GM12892 (cell line): ENCODE measurements around the gene PTCHD1.

Experiments
- POLR2A ChIP-seq: IDR thresholded peaks from 2 replicates; pipeline ENCODE4 v1.6.1; 2011; ENCODE audit warnings: low read depth, low read length, control low read depth
- POLR2AphosphoS5 ChIP-seq: IDR thresholded peaks from 2 replicates; pipeline ENCODE4 v1.6.1; 2011; ENCODE audit warnings: low read depth, low read length, control low read depth
- TAF1 ChIP-seq: IDR thresholded peaks from 2 replicates; pipeline ENCODE4 v1.6.1; 2011; ENCODE audit warnings: low read depth, mild to moderate bottlenecking, control low read depth, low read length, borderline replicate concordance

DNA sequence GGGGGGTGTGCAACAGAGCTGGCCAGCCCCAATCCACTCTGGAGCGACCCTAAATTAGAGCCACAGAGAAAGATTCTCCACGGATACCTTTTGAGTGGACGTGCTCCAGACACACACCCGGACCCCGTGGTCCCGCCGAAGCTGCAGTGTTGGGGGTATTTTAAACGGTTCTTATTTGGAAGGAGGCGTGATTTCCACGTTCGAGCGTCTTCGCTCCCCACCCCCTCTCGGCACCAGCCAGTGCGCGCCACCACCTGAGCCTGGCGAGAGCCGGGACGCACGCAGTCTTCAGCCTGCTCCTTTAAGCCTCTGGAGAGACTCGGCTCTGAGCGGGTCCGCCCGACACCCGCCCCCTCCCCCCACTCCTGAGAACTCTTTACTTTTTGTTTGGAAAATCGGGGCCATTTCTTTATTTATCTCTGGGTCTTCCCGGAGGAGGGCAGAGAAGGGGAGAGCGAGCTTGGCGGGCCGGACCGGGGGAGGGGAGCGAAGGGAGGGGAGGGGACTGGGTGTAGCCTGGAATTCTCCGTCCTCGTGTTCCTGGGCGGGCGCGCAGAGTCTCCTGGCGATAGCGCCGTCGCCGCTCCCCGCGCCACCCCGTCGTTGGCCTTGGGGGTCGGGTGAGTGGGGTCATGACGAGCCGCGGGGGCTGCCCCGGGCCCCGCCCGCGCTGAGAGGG is 668 bp upstream of the PTCHD1 start:
- TF ChIP-seq POLR2AphosphoS5 (no peak), POLR2A (no peak), TAF1 (no peak)
